ENCODE data around the gene KCNK3. TPM values are rescaled to one million over a fixed set of nuclear protein-coding genes. Genes with fewer than 3 reads are reported as not detected.

The KCNK3 gene
- total RNA-seq, 1 donor from 2014 or later: 21.7 TPM

DNA sequence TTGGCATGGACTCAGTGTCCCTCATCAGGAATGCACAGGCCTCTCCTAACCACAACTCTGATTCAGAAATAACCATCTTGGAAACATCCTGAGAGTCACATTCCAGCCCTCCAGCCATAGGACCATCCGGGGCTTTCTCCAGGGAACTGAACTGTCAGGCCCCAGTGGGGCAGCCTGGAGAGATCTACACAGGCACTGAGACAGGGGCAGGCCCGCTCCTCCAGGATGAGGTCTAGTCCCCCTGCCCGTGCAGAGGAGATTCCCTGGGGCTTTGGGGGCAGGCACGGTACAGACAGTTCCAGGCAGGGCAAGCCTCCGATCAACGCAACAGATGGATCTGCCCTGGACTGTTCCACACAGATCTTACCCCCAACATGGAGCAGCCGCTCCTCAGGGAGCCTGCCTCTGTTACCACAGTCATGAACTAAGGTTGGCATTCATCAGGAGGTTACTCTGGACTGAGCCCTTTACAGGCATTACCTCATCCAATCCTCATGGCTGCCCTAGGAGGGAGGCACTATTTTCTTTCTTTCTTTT is 12.0 kb downstream of the KCNK3 start:
- Mint-ChIP-seq H3K27ac (ENCODE audit: unreplicated experiment) (no peak overlapping the region), H3K4me1 (ENCODE audit: low read depth, unreplicated experiment) (peaks cover 31% of the 10 kb centered on the region), H3K27me3 (ENCODE audit: unreplicated experiment) (peaks cover 9% of the 10 kb centered on the region), H3K9me3 (ENCODE audit: unreplicated experiment) (peaks cover 9% of the 10 kb centered on the region), H3K36me3 (ENCODE audit: unreplicated experiment) (peaks cover 5% of the 10 kb centered on the region), H3K4me3 (ENCODE audit: unreplicated experiment) (no peak overlapping the region)
- TF ChIP-seq, protein P1, sequence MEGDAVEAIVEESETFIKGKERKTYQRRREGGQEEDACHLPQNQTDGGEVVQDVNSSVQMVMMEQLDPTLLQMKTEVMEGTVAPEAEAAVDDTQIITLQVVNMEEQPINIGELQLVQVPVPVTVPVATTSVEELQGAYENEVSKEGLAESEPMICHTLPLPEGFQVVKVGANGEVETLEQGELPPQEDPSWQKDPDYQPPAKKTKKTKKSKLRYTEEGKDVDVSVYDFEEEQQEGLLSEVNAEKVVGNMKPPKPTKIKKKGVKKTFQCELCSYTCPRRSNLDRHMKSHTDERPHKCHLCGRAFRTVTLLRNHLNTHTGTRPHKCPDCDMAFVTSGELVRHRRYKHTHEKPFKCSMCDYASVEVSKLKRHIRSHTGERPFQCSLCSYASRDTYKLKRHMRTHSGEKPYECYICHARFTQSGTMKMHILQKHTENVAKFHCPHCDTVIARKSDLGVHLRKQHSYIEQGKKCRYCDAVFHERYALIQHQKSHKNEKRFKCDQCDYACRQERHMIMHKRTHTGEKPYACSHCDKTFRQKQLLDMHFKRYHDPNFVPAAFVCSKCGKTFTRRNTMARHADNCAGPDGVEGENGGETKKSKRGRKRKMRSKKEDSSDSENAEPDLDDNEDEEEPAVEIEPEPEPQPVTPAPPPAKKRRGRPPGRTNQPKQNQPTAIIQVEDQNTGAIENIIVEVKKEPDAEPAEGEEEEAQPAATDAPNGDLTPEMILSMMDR (IDR thresholded peaks at IDR 0.05; ENCODE audit: partially characterized antibody, unreplicated experiment): no peak
- DNase-seq: no peak

DNA sequence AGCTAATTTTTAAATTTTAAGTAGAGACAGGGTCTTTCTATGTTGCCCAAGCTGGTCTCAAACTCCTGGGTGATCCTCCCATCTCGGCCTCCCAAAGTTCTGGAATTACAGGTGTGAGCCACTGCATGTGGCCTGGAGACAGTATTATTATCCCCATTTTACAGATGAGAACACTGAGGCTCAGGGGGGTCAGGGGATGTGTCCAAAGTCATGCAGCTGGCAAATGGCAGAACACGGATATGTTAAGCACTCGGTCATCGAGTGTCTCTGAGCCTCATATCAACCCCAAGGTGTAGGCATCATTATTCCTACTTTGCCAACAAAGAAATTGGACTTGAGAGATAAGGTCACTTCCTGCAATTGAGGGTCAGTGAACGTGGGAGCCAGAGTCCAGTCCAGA is 12.6 kb downstream of the KCNK3 start:
- DNase-seq: no peak
- H3K36me3 Mint-ChIP-seq (ENCODE audit: unreplicated experiment): peaks cover 5% of the 10 kb centered on the region
- H3K9me3 Mint-ChIP-seq (ENCODE audit: unreplicated experiment): peaks cover 9% of the 10 kb centered on the region
- H3K27me3 Mint-ChIP-seq (ENCODE audit: unreplicated experiment): peaks cover 9% of the 10 kb centered on the region
- H3K4me3 Mint-ChIP-seq (ENCODE audit: unreplicated experiment): no peak overlapping the region
- H3K4me1 Mint-ChIP-seq (ENCODE audit: low read depth, unreplicated experiment): peaks cover 36% of the 10 kb centered on the region
- H3K27ac Mint-ChIP-seq (ENCODE audit: unreplicated experiment): no peak overlapping the region
- TF ChIP-seq, protein P1 (IDR thresholded peaks at IDR 0.05; ENCODE audit: partially characterized antibody, unreplicated experiment): no peak

DNA sequence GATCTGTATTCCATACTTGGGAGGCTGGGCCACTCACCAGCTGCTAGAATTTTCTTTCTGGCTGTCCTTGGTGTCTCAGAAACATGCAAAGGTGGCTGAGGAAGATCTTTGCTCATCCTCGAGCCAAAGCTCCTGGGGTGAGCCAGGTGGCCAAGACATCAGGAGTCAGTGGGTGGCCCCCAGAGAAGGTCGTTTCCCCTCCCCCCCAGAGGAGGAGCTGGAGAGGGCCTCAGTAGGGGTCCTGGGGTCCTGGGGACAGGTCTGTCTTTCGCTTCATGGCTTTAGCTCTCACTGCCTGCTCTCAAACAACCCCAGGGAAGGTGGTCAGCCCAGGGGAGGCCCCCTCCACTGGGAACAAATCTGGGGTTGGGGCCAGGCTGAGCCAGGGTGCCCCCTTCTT is 13.6 kb downstream of the KCNK3 start:
- no peak overlapping the region for H3K27ac Mint-ChIP-seq (ENCODE audit: unreplicated experiment)
- H3K27me3 Mint-ChIP-seq (ENCODE audit: unreplicated experiment): peaks cover 7% of the 10 kb centered on the region

DNA sequence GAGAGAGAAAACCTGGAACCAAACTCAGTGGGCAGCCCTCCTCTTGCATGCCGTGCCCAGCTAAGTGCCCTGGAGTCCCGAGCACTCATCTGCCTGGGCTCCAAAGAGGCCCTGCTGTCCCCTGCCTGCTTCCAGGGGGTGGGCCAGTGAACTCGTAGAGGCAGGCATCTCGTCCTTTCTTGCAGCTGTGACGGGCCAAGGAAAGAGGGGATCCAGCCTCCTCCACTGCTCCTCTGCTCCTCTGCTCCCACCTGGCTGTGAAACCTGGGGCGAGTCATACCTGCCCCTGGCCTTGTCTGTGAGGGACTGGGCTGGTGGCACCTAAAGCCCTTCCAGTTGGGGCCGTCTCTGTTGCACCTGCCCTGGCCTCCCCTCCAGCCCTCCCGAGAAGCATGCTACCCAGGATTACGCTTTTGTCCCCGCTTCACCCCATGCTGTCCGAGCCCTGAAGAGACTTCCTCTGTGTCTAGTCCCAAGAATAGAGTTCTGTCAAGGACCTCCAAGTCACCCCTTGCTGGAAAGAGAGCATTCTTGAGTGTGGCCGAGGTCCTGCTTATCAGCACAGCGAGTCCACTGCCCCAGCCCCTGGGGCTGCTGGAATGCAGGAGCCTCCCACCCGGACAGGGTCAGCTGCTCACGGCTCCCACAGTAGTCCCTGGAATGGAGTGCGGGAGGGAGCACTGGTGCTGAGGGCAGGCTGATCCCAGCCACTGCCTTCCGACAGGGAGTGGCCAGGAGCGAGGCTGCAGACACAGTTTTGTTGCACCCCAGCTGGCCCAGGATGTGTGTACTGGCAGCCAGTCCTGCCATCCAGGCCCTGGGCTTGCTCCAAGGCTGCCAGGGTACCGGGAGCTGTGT is 14.3 kb downstream of the KCNK3 start:
- no peak for DNase-seq
- H3K9me3 Mint-ChIP-seq (ENCODE audit: unreplicated experiment): peaks cover 4% of the 10 kb centered on the region
- H3K27ac Mint-ChIP-seq (ENCODE audit: unreplicated experiment): no peak overlapping the region
- H3K4me3 Mint-ChIP-seq (ENCODE audit: unreplicated experiment): no peak overlapping the region
- H3K27me3 Mint-ChIP-seq (ENCODE audit: unreplicated experiment): peaks cover 7% of the 10 kb centered on the region
- TF ChIP-seq, protein P1 (IDR thresholded peaks at IDR 0.05; ENCODE audit: partially characterized antibody, unreplicated experiment): no peak
- H3K36me3 Mint-ChIP-seq (ENCODE audit: unreplicated experiment): peaks cover 5% of the 10 kb centered on the region
- peaks cover 31% of the 10 kb centered on the region for H3K4me1 Mint-ChIP-seq (ENCODE audit: low read depth, unreplicated experiment)

More for the DNA sequence above, 13.6 kb downstream of the KCNK3 start:
- TF ChIP-seq, protein P1 (IDR thresholded peaks at IDR 0.05; ENCODE audit: partially characterized antibody, unreplicated experiment): no peak
- Mint-ChIP-seq H3K36me3 (ENCODE audit: unreplicated experiment) (peaks cover 5% of the 10 kb centered on the region), H3K4me1 (ENCODE audit: low read depth, unreplicated experiment) (peaks cover 32% of the 10 kb centered on the region), H3K9me3 (ENCODE audit: unreplicated experiment) (peaks cover 6% of the 10 kb centered on the region), H3K4me3 (ENCODE audit: unreplicated experiment) (no peak overlapping the region)
- DNase-seq: no peak

DNA sequence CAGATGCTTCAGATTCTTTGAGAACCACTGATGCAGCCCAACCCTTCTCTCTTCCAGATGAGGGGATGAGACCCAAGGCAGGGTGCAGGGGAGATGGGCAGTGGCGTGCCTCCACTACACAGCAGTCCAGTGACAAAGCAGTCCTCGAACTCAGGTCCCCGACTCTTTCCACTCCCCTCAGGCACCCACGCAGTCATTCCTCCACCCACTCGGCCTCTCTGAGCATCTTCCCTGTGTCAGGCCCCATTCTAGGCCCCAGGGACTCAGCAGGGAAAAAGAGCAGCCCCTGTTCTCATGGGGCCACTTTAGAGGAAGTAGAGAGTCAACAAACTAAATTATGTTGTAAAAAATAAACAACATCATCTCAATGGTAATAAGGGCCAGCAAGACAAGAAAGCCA is 15.2 kb downstream of the KCNK3 start:
- no peak for DNase-seq
- Mint-ChIP-seq H3K27ac (ENCODE audit: unreplicated experiment) (peak overlapping the region; percentile 20), H3K9me3 (ENCODE audit: unreplicated experiment) (peaks cover 7% of the 10 kb centered on the region), H3K36me3 (ENCODE audit: unreplicated experiment) (peaks cover 5% of the 10 kb centered on the region), H3K27me3 (ENCODE audit: unreplicated experiment) (peaks cover 7% of the 10 kb centered on the region), H3K4me1 (ENCODE audit: low read depth, unreplicated experiment) (peaks cover 34% of the 10 kb centered on the region), H3K4me3 (ENCODE audit: unreplicated experiment) (no peak overlapping the region)
- TF ChIP-seq, protein P1 (IDR thresholded peaks at IDR 0.05; ENCODE audit: partially characterized antibody, unreplicated experiment): no peak
